K562 (cell line): ENCODE data around the gene SON. TPM values are rescaled to one million over a fixed set of nuclear protein-coding genes. Genes with fewer than 3 reads are reported as not detected.

ENCODE experiments used
- ATAC-seq: fragments of 200-7000 bp; cut with Tn5 transposase; 3 replicates; pipeline ENCODE4 v1.9.1; 2020; ENCODE audit warnings: moderate library complexity
- BruUV-seq: library from RNA; stranded (reverse); fragments of 400-500 nt; replicated peaks from 2 replicates; lab custom pipeline; 2021; lab: Mats Ljungman, UMichigan
- CTCF ChIA-PET: fragments of 300-600 bp; formaldehyde crosslinking; extraction: SDS; loops from one replicate; lab custom pipeline; 2021; ENCODE audit warnings: low intra/inter-chr PET ratio; lab: Yijun Ruan, JAX
- POLR2A ChIA-PET: fragments of 300-600, 350-650 bp; sonication (Branson Sonifier 250); formaldehyde crosslinking; extraction: SDS; loops from one replicate; lab custom pipeline; 2021; ENCODE audit warnings: antibody characterized with exemption, inconsistent platforms; lab: Yijun Ruan, JAX
- DNase-seq, 4 experiments: peaks; one replicate each; pipeline versions ENCODE4 v3.0.0 to v3.0.0-alpha.2; 2011 to 2018; ENCODE audit warnings: low spot score in 3 of 4, mixed read lengths in 3 of 4; ENCODE audit errors: extremely low read depth in 1 of 4
- FAIRE-seq: peaks from 2 replicates; lab custom pipeline; 2011; peaks lifted over from hg19 to GRCh38; lab: Jason Lieb, UNC
- H2AFZ ChIP-seq: 2 replicates; pipeline ENCODE4 v1.6.0; 2011; ENCODE audit warnings: low read depth, low read length, control low read depth, inconsistent platforms
- H3K27ac ChIP-seq: fragments of 200-600 bp; 3 replicates; pipeline ENCODE4 v1.8.0; 2011; ENCODE audit warnings: low read depth, mild to moderate bottlenecking, control low read depth, inconsistent platforms, low read length, moderate library complexity, mixed read lengths; ENCODE audit errors: extremely low read depth
- H3K27me3 ChIP-seq, 2 experiments: fragments of 300-600 bp in 1 of 2; 2 replicates in 1 of 2; 3 replicates in 1 of 2; pipeline versions ENCODE4 v1.6.0 to v1.8.0; 2011; ENCODE audit warnings: inconsistent platforms in 2 of 2, low read length in 2 of 2, mild to moderate bottlenecking in 1 of 2, mixed read lengths in 1 of 2, moderate library complexity in 1 of 2; ENCODE audit not compliant: control insufficient read depth in 2 of 2, insufficient read depth in 2 of 2
- H3K36me3 ChIP-seq: fragments of 300-600 bp; 3 replicates; pipeline ENCODE4 v1.8.0; 2011; ENCODE audit warnings: mild to moderate bottlenecking, low read length, inconsistent platforms; ENCODE audit not compliant: control insufficient read depth, insufficient read depth
- H3K4me1 ChIP-seq, 2 experiments: fragments of 200-600 bp in 1 of 2; replicated peaks in 1 of 2; 2 replicates in 1 of 2; 3 replicates in 1 of 2; pipeline versions ENCODE4 v1.5.1 to v1.8.0; 2011; ENCODE audit warnings: inconsistent platforms in 2 of 2, low read length in 2 of 2, mild to moderate bottlenecking in 1 of 2, mixed read lengths in 1 of 2, moderate library complexity in 1 of 2; ENCODE audit not compliant: control insufficient read depth in 2 of 2, insufficient read depth in 2 of 2
- H3K4me2 ChIP-seq: 2 replicates; pipeline ENCODE4 v1.6.1; 2011; ENCODE audit warnings: low read length, control low read depth, inconsistent platforms, mixed read lengths; ENCODE audit not compliant: insufficient read depth
- H3K4me3 ChIP-seq: fragments of 200-600 bp; sonication (generic), shearing (Covaris generic); 2 replicates; pipeline ENCODE4 v1.5.1; 2016; ENCODE audit warnings: control low read depth, inconsistent platforms
- H3K79me2 ChIP-seq: fragments of 200-600 bp; 3 replicates; pipeline ENCODE4 v1.8.0; 2011; ENCODE audit warnings: low read length, inconsistent platforms; ENCODE audit not compliant: control insufficient read depth, insufficient read depth
- H3K9ac ChIP-seq, 2 experiments: 2 replicates each; pipeline versions ENCODE4 v1.6.0 to v1.6.1; 2011; ENCODE audit warnings: low read depth in 2 of 2, low read length in 2 of 2, control low read depth in 1 of 2, inconsistent platforms in 1 of 2, mild to moderate bottlenecking in 1 of 2, mixed read lengths in 1 of 2; ENCODE audit not compliant: insufficient read depth in 1 of 2
- H3K9me1 ChIP-seq: one replicate; pipeline ENCODE4 v1.6.0; 2011; ENCODE audit warnings: inconsistent platforms, mild to moderate bottlenecking, low read length, moderate library complexity; ENCODE audit not compliant: control insufficient read depth, insufficient read depth
- H3K9me3 ChIP-seq: replicated peaks from 2 replicates; pipeline ENCODE4 v1.5.1; 2011; ENCODE audit warnings: low read depth, low read length, inconsistent platforms; ENCODE audit not compliant: control insufficient read depth, insufficient read depth
- H4K20me1 ChIP-seq: replicated peaks from 2 replicates; pipeline ENCODE4 v1.6.1; 2011; ENCODE audit warnings: low read length, inconsistent platforms, mixed read lengths; ENCODE audit not compliant: control insufficient read depth, insufficient read depth
- ARID2 ChIP-seq: fragments of 450-650 bp; IDR thresholded peaks from 2 replicates; pipeline ENCODE4 v1.6.1; 2017; ENCODE audit warnings: antibody characterized with exemption, mild to moderate bottlenecking
- CEBPB ChIP-seq: fragments of 450-650 bp; IDR thresholded peaks from 2 replicates; pipeline ENCODE4 v1.6.1; 2016; ENCODE audit warnings: missing genetic modification characterization, missing compliant biosample characterization
- CEBPG ChIP-seq, 3 experiments: fragments of 200-800 bp in 1 of 3; sonication (Bioruptor generic) in 1 of 3; sonication (generic) in 1 of 3; formaldehyde crosslinking in 1 of 3; IDR thresholded peaks in 2 of 3; conservative IDR thresholded peaks in 1 of 3; 2 replicates each; pipeline versions ENCODE4 v1.6.1 to v1.8.0; 2016 to 2022; ENCODE audit warnings: missing compliant biosample characterization in 2 of 3, missing genetic modification characterization in 2 of 3, mild to moderate bottlenecking in 1 of 3, missing genetic modification reagents in 1 of 3
- DPF2 ChIP-seq: fragments of 450-650 bp; IDR thresholded peaks from 2 replicates; pipeline ENCODE4 v1.6.1; 2016
- EZH2 ChIP-seq: IDR thresholded peaks from 2 replicates; pipeline ENCODE4 v1.6.1; 2012; ENCODE audit warnings: low read depth, mild to moderate bottlenecking, inconsistent platforms, low read length, borderline replicate concordance
- FOXM1 ChIP-seq, 2 experiments: fragments of 450-650 bp in 1 of 2; sonication (generic) in 1 of 2; formaldehyde crosslinking in 1 of 2; IDR thresholded peaks; 2 replicates each; pipeline versions ENCODE4 v1.6.1 to v1.9.0; 2017 to 2022; ENCODE audit warnings: low read depth in 2 of 2, mild to moderate bottlenecking in 2 of 2, missing genetic modification reagents in 1 of 2, moderate library complexity in 1 of 2
- HDAC8 ChIP-seq: fragments of 450-650 bp; IDR thresholded peaks from 2 replicates; pipeline ENCODE4 v1.6.1; 2016; ENCODE audit warnings: mild to moderate bottlenecking, missing genetic modification characterization, moderate library complexity, missing compliant biosample characterization
- HMGN3 ChIP-seq: IDR thresholded peaks from 2 replicates; pipeline ENCODE4 v1.6.1; 2011; ENCODE audit warnings: borderline replicate concordance, low read depth, mild to moderate bottlenecking, mixed read lengths, low read length; ENCODE audit not compliant: insufficient read length; ENCODE audit errors: extremely low read depth
- HOXB6 ChIP-seq: fragments of 250-450 bp; sonication (Bioruptor Pico); IDR thresholded peaks from 2 replicates; pipeline ENCODE4 v1.5.1; 2022; ENCODE audit warnings: mild to moderate bottlenecking, borderline replicate concordance
- L3MBTL2 ChIP-seq: fragments of 450-650 bp; IDR thresholded peaks from 2 replicates; pipeline ENCODE4 v1.6.1; 2016; ENCODE audit warnings: mild to moderate bottlenecking, moderate library complexity
- MAFF ChIP-seq: IDR thresholded peaks from 2 replicates; pipeline ENCODE4 v1.6.1; 2012; ENCODE audit warnings: low read length, improper control_type of control experiment
- WGBS: fragments of 100-300 bp; shearing (Covaris generic); methylation state at CpG from one replicate; pipeline ENCODE4 v1.1.6; 2016; ENCODE audit warnings: low coverage, mixed read lengths; ENCODE audit not compliant: insufficient coverage; ENCODE audit errors: missing lambda C conversion rate; 5-methylcytosine and 5-hydroxymethylcytosine counted together
- in situ Hi-C: fragments of 300-500 bp; cut with MboI; formaldehyde crosslinking; loops from 4 replicates; pipeline ENCODE4 v1.15.0; 2018; ENCODE audit warnings: inconsistent platforms, mixed read lengths
- intact Hi-C: fragments of 100-400 bp; cut with micrococcal nuclease; formaldehyde crosslinking; loops from 2 replicates; pipeline ENCODE4 v1.14.2; 2022
- polyA plus RNA-seq, 8 experiments: library from polyadenylated mRNA; depleted of rRNA in 4 of 8; stranded (reverse) in 5 of 8; unstranded in 3 of 8; fragments of >200 nt; fragmentation: Nextera tagmentation in 2 of 8; fragmentation: Illumina TruSeq in 1 of 8; extraction: Ambion mirVana in 2 of 8; extraction: Trizol in 1 of 8; gene quantifications; 2 replicates each; pipeline versions ENCODE4 v1.2.1 to v1.2.3, GENCODE V29; 2011 to 2014; ENCODE audit warnings: inconsistent platforms in 1 of 8, missing spikeins in 1 of 8
- total RNA-seq, 7 experiments: library from RNA; depleted of rRNA in 6 of 7; stranded (reverse); fragments of >200 nt in 6 of 7; fragmentation: Illumina TruSeq in 2 of 7; extraction: Trizol in 2 of 7; gene quantifications; 2 replicates each; pipeline versions ENCODE4 v1.2.1 to v1.2.3, GENCODE V29; 2011 to 2021; ENCODE audit warnings: low replicate concordance in 1 of 7
- TF ChIP-seq, protein P1 (sequence below): fragments of 250-450 bp; sonication (Bioruptor Pico); IDR thresholded peaks from 2 replicates; pipeline ENCODE4 v1.5.0; 2021

SON gene
- total and polyA plus RNA-seq, 9 of the 15 experiments (the other 6 are each of a cell fraction or from before 2014, with no cell fraction given): 105 to 742 (median 187) TPM

DNA sequence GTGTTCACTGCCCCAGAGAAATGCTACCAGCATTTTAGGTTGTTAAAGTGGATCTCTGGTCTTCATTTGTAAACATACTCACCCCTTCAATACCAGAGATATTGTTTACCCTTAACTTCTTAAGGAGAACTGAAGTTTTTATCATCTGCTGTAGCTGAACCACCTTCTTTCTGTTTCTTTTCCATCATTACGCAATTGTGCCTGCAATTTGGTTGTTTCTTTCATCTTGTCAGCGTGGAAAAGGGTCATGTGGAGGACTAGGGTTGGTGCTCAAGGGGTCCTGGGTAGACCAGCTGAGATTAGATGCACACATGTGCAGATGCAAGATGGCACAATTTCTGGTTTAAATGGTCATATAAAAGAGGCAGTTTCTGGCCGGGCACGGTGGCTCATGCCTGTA, 23.9 kb upstream of the SON start:
- no TSS peak for BruUV-seq
- no peak overlapping the region for H3K4me2 ChIP-seq
- H3K9me3 ChIP-seq: no peaks in the 10 kb centered on the region
- no peaks in the 10 kb centered on the region for H3K27me3 ChIP-seq
- H3K9ac ChIP-seq: no peak overlapping the region
- H3K4me3 ChIP-seq: no peak overlapping the region
- WGBS: 94% methylated on average over 4 of the region's 4 CpGs
- H4K20me1 ChIP-seq: no peaks in the 10 kb centered on the region
- H3K4me1 ChIP-seq: no peaks in the 10 kb centered on the region
- H2AFZ ChIP-seq: no peak overlapping the region
- ChIA-PET CTCF (no interaction called here), POLR2A (interaction anchor here (0.7 to 2.1 kb wide), 2 partner anchors 10 to 24 kb away, joined by 4 to 9 read pairs; no protein-coding TSS in a partner anchor)
- H3K27ac ChIP-seq: no peak overlapping the region
- H3K36me3 ChIP-seq: peaks cover 89% of the 10 kb centered on the region
- FAIRE-seq (no peak), ATAC-seq (no peak), DNase-seq (no peak)
- intact Hi-C loops (no loop called here), in situ Hi-C loops (no loop called here)
- TF ChIP-seq EZH2 (no peak), MAFF (no peak), ARID2 (no peak), FOXM1 (IDR thresholded peaks at IDR 0.05; ENCODE audit: low read depth) (no peak), FOXM1 (CRISPR knock-in tag; IDR thresholded peaks at IDR 0.05; ENCODE audit: low read depth) (no peak), DPF2 (no peak), HDAC8 (no peak), HOXB6 (CRISPR knock-in tag) (no peak), CEBPB (tag) (peak; percentile 75), CEBPG (CRISPR knock-in tag; IDR thresholded peaks at IDR 0.05) (no peak), CEBPG (tag; conservative IDR thresholded peaks at IDR 0.05 in 1 of 2, IDR thresholded peaks at IDR 0.05 in 1 of 2) (peak in 1 of 2 experiments; percentile 64; a peak in 2 of 4 replicates), HMGN3 (no peak), L3MBTL2 (no peak)
- TF ChIP-seq, protein P1, sequence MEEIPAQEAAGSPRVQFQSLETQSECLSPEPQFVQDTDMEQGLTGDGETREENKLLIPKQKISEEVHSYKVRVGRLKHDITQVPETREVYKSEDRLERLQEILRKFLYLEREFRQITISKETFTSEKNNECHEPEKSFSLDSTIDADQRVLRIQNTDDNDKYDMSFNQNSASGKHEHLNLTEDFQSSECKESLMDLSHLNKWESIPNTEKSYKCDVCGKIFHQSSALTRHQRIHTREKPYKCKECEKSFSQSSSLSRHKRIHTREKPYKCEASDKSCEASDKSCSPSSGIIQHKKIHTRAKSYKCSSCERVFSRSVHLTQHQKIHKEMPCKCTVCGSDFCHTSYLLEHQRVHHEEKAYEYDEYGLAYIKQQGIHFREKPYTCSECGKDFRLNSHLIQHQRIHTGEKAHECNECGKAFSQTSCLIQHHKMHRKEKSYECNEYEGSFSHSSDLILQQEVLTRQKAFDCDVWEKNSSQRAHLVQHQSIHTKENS (CRISPR knock-in tag): no peak
- H3K79me2 ChIP-seq: no peaks in the 10 kb centered on the region
- H3K9me1 ChIP-seq: no peaks in the 10 kb centered on the region
